ENCODE measurements around the gene DNM3.

DNM3 gene

GRCh38 chr1:171881442-171881841, 40.1 kb downstream of the DNM3 start:
- no peaks in the 10 kb centered on the region for H3K27me3 ChIP-seq (replicated peaks; ENCODE audit: control insufficient read depth, insufficient read depth, low read length)
- DNase-seq (ENCODE audit: extremely low read depth, insufficient read length): no peak
- TF ChIP-seq CTCF (IDR thresholded peaks at IDR 0.05; ENCODE audit: insufficient read depth, low read length, poor library complexity, severe bottlenecking): no peak
- H3K4me3 ChIP-seq (replicated peaks; ENCODE audit: low read depth, low read length): no peak overlapping the region
- no peaks in the 10 kb centered on the region for H3K36me3 ChIP-seq (ENCODE audit: control insufficient read depth, insufficient read depth, low read length)

GRCh38 chr1:171883849-171884248, 42.6 kb downstream of the DNM3 start:
- DNase-seq (ENCODE audit: extremely low read depth, insufficient read length): peak; percentile 6
- Histone ChIP-seq H3K27me3 (replicated peaks; ENCODE audit: control insufficient read depth, insufficient read depth, low read length) (no peaks in the 10 kb centered on the region), H3K4me3 (replicated peaks; ENCODE audit: low read depth, low read length) (no peak overlapping the region), H3K36me3 (ENCODE audit: control insufficient read depth, insufficient read depth, low read length) (no peaks in the 10 kb centered on the region)
- no peak for TF ChIP-seq CTCF (IDR thresholded peaks at IDR 0.05; ENCODE audit: insufficient read depth, low read length, poor library complexity, severe bottlenecking)

- Histone ChIP-seq H3K36me3 (ENCODE audit: control insufficient read depth, insufficient read depth, low read length) (no peaks in the 10 kb centered on the region), H3K27me3 (replicated peaks; ENCODE audit: control insufficient read depth, insufficient read depth, low read length) (no peaks in the 10 kb centered on the region), H3K4me3 (replicated peaks; ENCODE audit: low read depth, low read length) (no peak overlapping the region)
- TF ChIP-seq CTCF (IDR thresholded peaks at IDR 0.05; ENCODE audit: insufficient read depth, low read length, poor library complexity, severe bottlenecking): no peak
- DNase-seq (ENCODE audit: extremely low read depth, insufficient read length): peak; percentile 6
These were observed 43.2 kb downstream of the DNM3 start for GRCh38 chr1:171884475-171884874.

- DNase-seq (ENCODE audit: extremely low read depth, insufficient read length): no peak
- no peaks in the 10 kb centered on the region for H3K36me3 ChIP-seq (ENCODE audit: control insufficient read depth, insufficient read depth, low read length)
- no peak overlapping the region for H3K4me3 ChIP-seq (replicated peaks; ENCODE audit: low read depth, low read length)
- no peak for TF ChIP-seq CTCF (IDR thresholded peaks at IDR 0.05; ENCODE audit: insufficient read depth, low read length, poor library complexity, severe bottlenecking)
- H3K27me3 ChIP-seq (replicated peaks; ENCODE audit: control insufficient read depth, insufficient read depth, low read length): no peaks in the 10 kb centered on the region
These were observed 48.8 kb downstream of the DNM3 start for GRCh38 chr1:171890131-171890530.

- H3K36me3 ChIP-seq (ENCODE audit: control insufficient read depth, insufficient read depth, low read length): no peaks in the 10 kb centered on the region
- H3K4me3 ChIP-seq (replicated peaks; ENCODE audit: low read depth, low read length): no peak overlapping the region
- no peaks in the 10 kb centered on the region for H3K27me3 ChIP-seq (replicated peaks; ENCODE audit: control insufficient read depth, insufficient read depth, low read length)
- DNase-seq (ENCODE audit: extremely low read depth, insufficient read length): no peak
- TF ChIP-seq CTCF (IDR thresholded peaks at IDR 0.05; ENCODE audit: insufficient read depth, low read length, poor library complexity, severe bottlenecking): no peak
These were observed 55.8 kb downstream of the DNM3 start for GRCh38 chr1:171896936-171897703.
